Memory B cell (primary cell): ENCODE results near the gene ELAVL3.
"Not testable (repeated sequence)": the region's sequence is repeated elsewhere in the genome, so short reads cannot be mapped to it uniquely, and the experiment has no call there.

ENCODE experiments used
- ATAC-seq: fragments of 150-1000 bp; cut with Tn5 transposase; 2 replicates; pipeline ENCODE4 v1.10.0; 2021; ENCODE audit warnings: low read depth, mild to moderate bottlenecking, moderate library complexity
- DNase-seq, 2 donors: peaks; one replicate each; pipeline ENCODE4 v3.0.0; 2022; ENCODE audit warnings: low spot score in 2 of 2
- H3K27ac Mint-ChIP-seq: one replicate; pipeline ENCODE4 v1.8.0; 2022; ENCODE audit warnings: mild to moderate bottlenecking, moderate library complexity, mixed read lengths
- H3K27me3 Mint-ChIP-seq: one replicate; pipeline ENCODE4 v1.8.0; 2022; ENCODE audit warnings: mixed read lengths
- H3K36me3 Mint-ChIP-seq: one replicate; pipeline ENCODE4 v1.8.0; 2022; ENCODE audit warnings: mild to moderate bottlenecking, mixed read lengths
- H3K4me1 Mint-ChIP-seq: one replicate; pipeline ENCODE4 v1.8.0; 2022; ENCODE audit warnings: mixed read lengths
- H3K4me3 Mint-ChIP-seq: one replicate; pipeline ENCODE4 v1.8.0; 2022; ENCODE audit warnings: mild to moderate bottlenecking, moderate library complexity, mixed read lengths
- H3K9me3 Mint-ChIP-seq: one replicate; pipeline ENCODE4 v1.8.0; 2022; ENCODE audit warnings: mixed read lengths

The ELAVL3 gene

GRCh38 chr19:11447347-11448262 is 33.2 kb downstream of the ELAVL3 start:
- Mint-ChIP-seq H3K36me3 (peaks cover 26% of the 10 kb centered on the region), H3K4me3 (no peak overlapping the region), H3K4me1 (peaks cover 13% of the 10 kb centered on the region), H3K27me3 (peaks cover 1% of the 10 kb centered on the region), H3K9me3 (no peaks in the 10 kb centered on the region), H3K27ac (no peak overlapping the region)
- ATAC-seq, result no peak
- DNase-seq, result no peak

GRCh38 chr19:11446652-11447301 is 34.1 kb downstream of the ELAVL3 start:
- no peaks in the 10 kb centered on the region for H3K9me3 Mint-ChIP-seq
- no peaks in the 10 kb centered on the region for H3K27me3 Mint-ChIP-seq
- DNase-seq (peak; percentile 41 to 72), ATAC-seq (peak; percentile 78)
- no peak overlapping the region for H3K4me3 Mint-ChIP-seq
- H3K36me3 Mint-ChIP-seq, result peaks cover 31% of the 10 kb centered on the region
- H3K4me1 Mint-ChIP-seq, result peaks cover 10% of the 10 kb centered on the region
- H3K27ac Mint-ChIP-seq, result peak overlapping the region; percentile 81

- H3K9me3 Mint-ChIP-seq, result no peaks in the 10 kb centered on the region
- no peak overlapping the region for H3K4me3 Mint-ChIP-seq
- peak overlapping the region; percentile 81 for H3K27ac Mint-ChIP-seq
- H3K36me3 Mint-ChIP-seq, result peaks cover 34% of the 10 kb centered on the region
- H3K4me1 Mint-ChIP-seq, result peaks cover 10% of the 10 kb centered on the region
- ATAC-seq (no peak), DNase-seq (no peak)
- no peaks in the 10 kb centered on the region for H3K27me3 Mint-ChIP-seq
Observed at GRCh38 chr19:11446271-11446651, 34.6 kb downstream of the ELAVL3 start.

- Mint-ChIP-seq H3K27me3 (no peaks in the 10 kb centered on the region), H3K4me3 (no peak overlapping the region), H3K36me3 (peaks cover 37% of the 10 kb centered on the region), H3K9me3 (no peaks in the 10 kb centered on the region), H3K4me1 (peaks cover 14% of the 10 kb centered on the region), H3K27ac (no peak overlapping the region)
- no peak for DNase-seq
- no peak for ATAC-seq
Observed at GRCh38 chr19:11445141-11445540, 35.7 kb downstream of the ELAVL3 start.

- H3K27ac Mint-ChIP-seq, result no peak overlapping the region
- no peaks in the 10 kb centered on the region for H3K27me3 Mint-ChIP-seq
- no peak overlapping the region for H3K4me3 Mint-ChIP-seq
- no peaks in the 10 kb centered on the region for H3K9me3 Mint-ChIP-seq
- DNase-seq, result no peak
- H3K36me3 Mint-ChIP-seq, result peaks cover 33% of the 10 kb centered on the region
- no peak for ATAC-seq
- H3K4me1 Mint-ChIP-seq, result peaks cover 14% of the 10 kb centered on the region
Observed at GRCh38 chr19:11444059-11444458, 36.8 kb downstream of the ELAVL3 start.

GRCh38 chr19:11437955-11438354 is 42.9 kb downstream of the ELAVL3 start:
- DNase-seq, result peak; percentile 56 to 76
- H3K9me3 Mint-ChIP-seq, result no peaks in the 10 kb centered on the region
- peaks cover 31% of the 10 kb centered on the region for H3K4me1 Mint-ChIP-seq
- no peaks in the 10 kb centered on the region for H3K27me3 Mint-ChIP-seq
- H3K27ac Mint-ChIP-seq, result peak overlapping the region; percentile 97
- ATAC-seq, result peak; percentile 59
- H3K36me3 Mint-ChIP-seq, result peaks cover 19% of the 10 kb centered on the region
- peak overlapping the region; percentile 77 for H3K4me3 Mint-ChIP-seq

GRCh38 chr19:11435833-11436313 is 45.0 kb downstream of the ELAVL3 start:
- H3K4me3 Mint-ChIP-seq, result peak overlapping the region; percentile 97
- H3K9me3 Mint-ChIP-seq, result no peaks in the 10 kb centered on the region
- ATAC-seq (no peak), DNase-seq (no peak)
- H3K4me1 Mint-ChIP-seq, result peaks cover 24% of the 10 kb centered on the region
- H3K36me3 Mint-ChIP-seq, result peaks cover 9% of the 10 kb centered on the region
- no peaks in the 10 kb centered on the region for H3K27me3 Mint-ChIP-seq
- H3K27ac Mint-ChIP-seq, result peak overlapping the region; percentile 97

GRCh38 chr19:11435057-11435832 is 45.6 kb downstream of the ELAVL3 start, which contains the start of the genes ODAD3 and PRKCSH:
Gene ODAD3 (minus strand): TSS chr19:11435121. CDS start chr19:11435016, 105 bp downstream.
Gene PRKCSH (plus strand): TSS chr19:11435635. CDS start chr19:11436118, 483 bp downstream.
- Mint-ChIP-seq H3K27ac (peak within 1 kb of the TSS; percentile 97), H3K4me1 (peaks cover 22% of the 10 kb centered on the region), H3K36me3 (peaks cover 6% of the 10 kb centered on the region), H3K4me3 (peak within 1 kb of the TSS; percentile 97), H3K9me3 (no peaks in the 10 kb centered on the region), H3K27me3 (no peaks in the 10 kb centered on the region)
- DNase-seq (peak; percentile 95 to 97), ATAC-seq (peak; percentile 83)

GRCh38 chr19:11434703-11435056 is 46.2 kb downstream of the ELAVL3 start:
- H3K9me3 Mint-ChIP-seq, result no peaks in the 10 kb centered on the region
- no peak for DNase-seq
- H3K4me3 Mint-ChIP-seq, result peak overlapping the region; percentile 97
- peak; percentile 1 for ATAC-seq
- no peaks in the 10 kb centered on the region for H3K27me3 Mint-ChIP-seq
- H3K27ac Mint-ChIP-seq, result peak overlapping the region; percentile 97
- peaks cover 6% of the 10 kb centered on the region for H3K36me3 Mint-ChIP-seq
- H3K4me1 Mint-ChIP-seq, result peaks cover 22% of the 10 kb centered on the region

GRCh38 chr19:11433526-11433925 is 47.3 kb downstream of the ELAVL3 start:
- not testable (repeated sequence) for H3K9me3 Mint-ChIP-seq, H3K36me3 Mint-ChIP-seq, DNase-seq, H3K4me3 Mint-ChIP-seq, H3K27me3 Mint-ChIP-seq, H3K27ac Mint-ChIP-seq, ATAC-seq
- H3K4me1 Mint-ChIP-seq, result peaks cover 22% of the 10 kb centered on the region

GRCh38 chr19:11426656-11427055 is 54.2 kb downstream of the ELAVL3 start:
- H3K27ac Mint-ChIP-seq, result no peak overlapping the region

GRCh38 chr19:11425719-11426457 is 55.0 kb downstream of the ELAVL3 start:
- Mint-ChIP-seq H3K27ac (no peak overlapping the region), H3K9me3 (peaks cover 2% of the 10 kb centered on the region), H3K4me1 (peaks cover 23% of the 10 kb centered on the region), H3K36me3 (no peaks in the 10 kb centered on the region), H3K4me3 (no peak overlapping the region), H3K27me3 (peaks cover 11% of the 10 kb centered on the region)
- DNase-seq, result no peak
- no peak for ATAC-seq

More at GRCh38 chr19:11426656-11427055, 54.2 kb downstream of the ELAVL3 start:
- ATAC-seq, result no peak
- no peaks in the 10 kb centered on the region for H3K36me3 Mint-ChIP-seq
- H3K27me3 Mint-ChIP-seq, result peaks cover 6% of the 10 kb centered on the region
- peaks cover 16% of the 10 kb centered on the region for H3K4me1 Mint-ChIP-seq
- peaks cover 2% of the 10 kb centered on the region for H3K9me3 Mint-ChIP-seq
- no peak overlapping the region for H3K4me3 Mint-ChIP-seq
- no peak for DNase-seq

GRCh38 chr19:11423791-11424181 is 57.1 kb downstream of the ELAVL3 start:
- Mint-ChIP-seq H3K4me3 (no peak overlapping the region), H3K36me3 (no peaks in the 10 kb centered on the region), H3K9me3 (peaks cover 2% of the 10 kb centered on the region), H3K27me3 (peaks cover 17% of the 10 kb centered on the region), H3K27ac (no peak overlapping the region), H3K4me1 (peaks cover 33% of the 10 kb centered on the region)
- ATAC-seq, result no peak
- no peak for DNase-seq
